ENCODE data around the gene RAB38.

Gene RAB38

GRCh38 chr11:88174709-88175568 is at the start of gene RAB38:
Gene RAB38, minus strand, starts transcription at chr11:88175443. Its CDS starts 59 bp downstream, at chr11:88175384.
- Histone ChIP-seq H3K27ac (ENCODE audit: low read depth in 2 of 2, low read length in 2 of 2) (peak within 1 kb of the TSS in 1 of 2 donors; percentile 53), H3K4me1 (ENCODE audit: control insufficient read depth in 2 of 2, insufficient read depth in 2 of 2, low read length in 2 of 2) (peaks cover 4% of the 10 kb centered on the region in 2 donors), H3K27me3 (ENCODE audit: control insufficient read depth in 2 of 2, insufficient read depth in 2 of 2, low read length in 2 of 2) (no peaks in the 10 kb centered on the region), H3K9ac (ENCODE audit: low read depth in 1 of 2, low read length in 2 of 2) (peak within 1 kb of the TSS; percentile 10 to 42), H3K9me3 (ENCODE audit: control insufficient read depth in 2 of 2, low read length in 2 of 2) (no peaks in the 10 kb centered on the region), H3K4me3 (ENCODE audit: low read length in 2 of 2) (peak within 1 kb of the TSS; percentile 72 to 75), H3K36me3 (ENCODE audit: control insufficient read depth in 2 of 2, insufficient read depth in 2 of 2, low read length in 2 of 2) (no peaks in the 10 kb centered on the region)

GRCh38 chr11:88213406-88213805 is 38.2 kb upstream of the RAB38 start:
- Histone ChIP-seq H3K9ac (ENCODE audit: low read depth in 1 of 2, low read length in 2 of 2) (no peak overlapping the region), H3K9me3 (ENCODE audit: control insufficient read depth in 2 of 2, low read length in 2 of 2) (no peaks in the 10 kb centered on the region), H3K4me3 (ENCODE audit: low read length in 2 of 2) (no peak overlapping the region), H3K27ac (ENCODE audit: low read depth in 2 of 2, low read length in 2 of 2) (no peak overlapping the region), H3K4me1 (ENCODE audit: control insufficient read depth in 2 of 2, insufficient read depth in 2 of 2, low read length in 2 of 2) (no peaks in the 10 kb centered on the region), H3K27me3 (ENCODE audit: control insufficient read depth in 2 of 2, insufficient read depth in 2 of 2, low read length in 2 of 2) (no peaks in the 10 kb centered on the region), H3K36me3 (ENCODE audit: control insufficient read depth in 2 of 2, insufficient read depth in 2 of 2, low read length in 2 of 2) (no peaks in the 10 kb centered on the region)

GRCh38 chr11:88212300-88212699 is 37.1 kb upstream of the RAB38 start:
- no peak overlapping the region for H3K9ac ChIP-seq (ENCODE audit: low read depth in 1 of 2, low read length in 2 of 2)
- H3K27me3 ChIP-seq (ENCODE audit: control insufficient read depth in 2 of 2, insufficient read depth in 2 of 2, low read length in 2 of 2): no peaks in the 10 kb centered on the region
- no peak overlapping the region for H3K27ac ChIP-seq (ENCODE audit: low read depth in 2 of 2, low read length in 2 of 2)
- no peak overlapping the region for H3K4me3 ChIP-seq (ENCODE audit: low read length in 2 of 2)
- H3K4me1 ChIP-seq (ENCODE audit: control insufficient read depth in 2 of 2, insufficient read depth in 2 of 2, low read length in 2 of 2): no peaks in the 10 kb centered on the region
- no peaks in the 10 kb centered on the region for H3K36me3 ChIP-seq (ENCODE audit: control insufficient read depth in 2 of 2, insufficient read depth in 2 of 2, low read length in 2 of 2)
- H3K9me3 ChIP-seq (ENCODE audit: control insufficient read depth in 2 of 2, low read length in 2 of 2): no peaks in the 10 kb centered on the region

GRCh38 chr11:88208745-88209144 is 33.5 kb upstream of the RAB38 start:
- Histone ChIP-seq H3K4me1 (ENCODE audit: control insufficient read depth in 2 of 2, insufficient read depth in 2 of 2, low read length in 2 of 2) (no peaks in the 10 kb centered on the region), H3K27ac (ENCODE audit: low read depth in 2 of 2, low read length in 2 of 2) (no peak overlapping the region), H3K4me3 (ENCODE audit: low read length in 2 of 2) (no peak overlapping the region), H3K27me3 (ENCODE audit: control insufficient read depth in 2 of 2, insufficient read depth in 2 of 2, low read length in 2 of 2) (no peaks in the 10 kb centered on the region), H3K9me3 (ENCODE audit: control insufficient read depth in 2 of 2, low read length in 2 of 2) (no peaks in the 10 kb centered on the region), H3K36me3 (ENCODE audit: control insufficient read depth in 2 of 2, insufficient read depth in 2 of 2, low read length in 2 of 2) (no peaks in the 10 kb centered on the region), H3K9ac (ENCODE audit: low read depth in 1 of 2, low read length in 2 of 2) (no peak overlapping the region)

GRCh38 chr11:88206751-88207150 is 31.5 kb upstream of the RAB38 start:
- H3K9me3 ChIP-seq (ENCODE audit: control insufficient read depth in 2 of 2, low read length in 2 of 2): no peaks in the 10 kb centered on the region
- H3K27ac ChIP-seq (ENCODE audit: low read depth in 2 of 2, low read length in 2 of 2): no peak overlapping the region
- no peaks in the 10 kb centered on the region for H3K4me1 ChIP-seq (ENCODE audit: control insufficient read depth in 2 of 2, insufficient read depth in 2 of 2, low read length in 2 of 2)
- no peaks in the 10 kb centered on the region for H3K27me3 ChIP-seq (ENCODE audit: control insufficient read depth in 2 of 2, insufficient read depth in 2 of 2, low read length in 2 of 2)
- no peak overlapping the region for H3K4me3 ChIP-seq (ENCODE audit: low read length in 2 of 2)
- no peaks in the 10 kb centered on the region for H3K36me3 ChIP-seq (ENCODE audit: control insufficient read depth in 2 of 2, insufficient read depth in 2 of 2, low read length in 2 of 2)
- no peak overlapping the region for H3K9ac ChIP-seq (ENCODE audit: low read depth in 1 of 2, low read length in 2 of 2)

- Histone ChIP-seq H3K4me1 (ENCODE audit: control insufficient read depth in 2 of 2, insufficient read depth in 2 of 2, low read length in 2 of 2) (no peaks in the 10 kb centered on the region), H3K9me3 (ENCODE audit: control insufficient read depth in 2 of 2, low read length in 2 of 2) (no peaks in the 10 kb centered on the region), H3K9ac (ENCODE audit: low read depth in 1 of 2, low read length in 2 of 2) (no peak overlapping the region), H3K27ac (ENCODE audit: low read depth in 2 of 2, low read length in 2 of 2) (no peak overlapping the region), H3K27me3 (ENCODE audit: control insufficient read depth in 2 of 2, insufficient read depth in 2 of 2, low read length in 2 of 2) (no peaks in the 10 kb centered on the region), H3K4me3 (ENCODE audit: low read length in 2 of 2) (no peak overlapping the region), H3K36me3 (ENCODE audit: control insufficient read depth in 2 of 2, insufficient read depth in 2 of 2, low read length in 2 of 2) (no peaks in the 10 kb centered on the region)
Observed at GRCh38 chr11:88204353-88204752, 29.1 kb upstream of the RAB38 start.

GRCh38 chr11:88203604-88204003 is 28.4 kb upstream of the RAB38 start:
- no peak overlapping the region for H3K9ac ChIP-seq (ENCODE audit: low read depth in 1 of 2, low read length in 2 of 2)
- no peaks in the 10 kb centered on the region for H3K4me1 ChIP-seq (ENCODE audit: control insufficient read depth in 2 of 2, insufficient read depth in 2 of 2, low read length in 2 of 2)
- no peak overlapping the region for H3K27ac ChIP-seq (ENCODE audit: low read depth in 2 of 2, low read length in 2 of 2)
- no peaks in the 10 kb centered on the region for H3K27me3 ChIP-seq (ENCODE audit: control insufficient read depth in 2 of 2, insufficient read depth in 2 of 2, low read length in 2 of 2)
- no peaks in the 10 kb centered on the region for H3K36me3 ChIP-seq (ENCODE audit: control insufficient read depth in 2 of 2, insufficient read depth in 2 of 2, low read length in 2 of 2)
- no peak overlapping the region for H3K4me3 ChIP-seq (ENCODE audit: low read length in 2 of 2)
- H3K9me3 ChIP-seq (ENCODE audit: control insufficient read depth in 2 of 2, low read length in 2 of 2): no peaks in the 10 kb centered on the region

GRCh38 chr11:88202498-88202897 is 27.3 kb upstream of the RAB38 start:
- no peak overlapping the region for H3K27ac ChIP-seq (ENCODE audit: low read depth in 2 of 2, low read length in 2 of 2)
- H3K9ac ChIP-seq (ENCODE audit: low read depth in 1 of 2, low read length in 2 of 2): no peak overlapping the region

GRCh38 chr11:88196393-88196792 is 21.1 kb upstream of the RAB38 start:
- no peaks in the 10 kb centered on the region for H3K36me3 ChIP-seq (ENCODE audit: control insufficient read depth in 2 of 2, insufficient read depth in 2 of 2, low read length in 2 of 2)
- H3K4me1 ChIP-seq (ENCODE audit: control insufficient read depth in 2 of 2, insufficient read depth in 2 of 2, low read length in 2 of 2): no peaks in the 10 kb centered on the region
- H3K9me3 ChIP-seq (ENCODE audit: control insufficient read depth in 2 of 2, low read length in 2 of 2): no peaks in the 10 kb centered on the region
- H3K9ac ChIP-seq (ENCODE audit: low read depth in 1 of 2, low read length in 2 of 2): no peak overlapping the region
- no peaks in the 10 kb centered on the region for H3K27me3 ChIP-seq (ENCODE audit: control insufficient read depth in 2 of 2, insufficient read depth in 2 of 2, low read length in 2 of 2)
- no peak overlapping the region for H3K27ac ChIP-seq (ENCODE audit: low read depth in 2 of 2, low read length in 2 of 2)
- no peak overlapping the region for H3K4me3 ChIP-seq (ENCODE audit: low read length in 2 of 2)

More at GRCh38 chr11:88202498-88202897, 27.3 kb upstream of the RAB38 start:
- H3K4me1 ChIP-seq (ENCODE audit: control insufficient read depth in 2 of 2, insufficient read depth in 2 of 2, low read length in 2 of 2): no peaks in the 10 kb centered on the region
- H3K9me3 ChIP-seq (ENCODE audit: control insufficient read depth in 2 of 2, low read length in 2 of 2): no peaks in the 10 kb centered on the region
- no peaks in the 10 kb centered on the region for H3K27me3 ChIP-seq (ENCODE audit: control insufficient read depth in 2 of 2, insufficient read depth in 2 of 2, low read length in 2 of 2)
- H3K4me3 ChIP-seq (ENCODE audit: low read length in 2 of 2): no peak overlapping the region
- H3K36me3 ChIP-seq (ENCODE audit: control insufficient read depth in 2 of 2, insufficient read depth in 2 of 2, low read length in 2 of 2): no peaks in the 10 kb centered on the region

GRCh38 chr11:88195908-88196307 is 20.7 kb upstream of the RAB38 start:
- Histone ChIP-seq H3K4me3 (ENCODE audit: low read length in 2 of 2) (no peak overlapping the region), H3K9me3 (ENCODE audit: control insufficient read depth in 2 of 2, low read length in 2 of 2) (no peaks in the 10 kb centered on the region), H3K27ac (ENCODE audit: low read depth in 2 of 2, low read length in 2 of 2) (no peak overlapping the region), H3K9ac (ENCODE audit: low read depth in 1 of 2, low read length in 2 of 2) (no peak overlapping the region), H3K27me3 (ENCODE audit: control insufficient read depth in 2 of 2, insufficient read depth in 2 of 2, low read length in 2 of 2) (no peaks in the 10 kb centered on the region), H3K36me3 (ENCODE audit: control insufficient read depth in 2 of 2, insufficient read depth in 2 of 2, low read length in 2 of 2) (no peaks in the 10 kb centered on the region), H3K4me1 (ENCODE audit: control insufficient read depth in 2 of 2, insufficient read depth in 2 of 2, low read length in 2 of 2) (no peaks in the 10 kb centered on the region)

Data from mucosa of rectum (tissue), 2 donors.